ENCODE measurements around the gene PDRG1. TPM values are rescaled to one million over a fixed set of nuclear protein-coding genes. Genes with fewer than 3 reads are reported as not detected.
"Not testable (repeated sequence)": the region's sequence is repeated elsewhere in the genome, so short reads cannot be mapped to it uniquely, and the experiment has no call there.

The PDRG1 gene
- total RNA-seq, 1 donor from 2014 or later: 18.5 TPM

DNA sequence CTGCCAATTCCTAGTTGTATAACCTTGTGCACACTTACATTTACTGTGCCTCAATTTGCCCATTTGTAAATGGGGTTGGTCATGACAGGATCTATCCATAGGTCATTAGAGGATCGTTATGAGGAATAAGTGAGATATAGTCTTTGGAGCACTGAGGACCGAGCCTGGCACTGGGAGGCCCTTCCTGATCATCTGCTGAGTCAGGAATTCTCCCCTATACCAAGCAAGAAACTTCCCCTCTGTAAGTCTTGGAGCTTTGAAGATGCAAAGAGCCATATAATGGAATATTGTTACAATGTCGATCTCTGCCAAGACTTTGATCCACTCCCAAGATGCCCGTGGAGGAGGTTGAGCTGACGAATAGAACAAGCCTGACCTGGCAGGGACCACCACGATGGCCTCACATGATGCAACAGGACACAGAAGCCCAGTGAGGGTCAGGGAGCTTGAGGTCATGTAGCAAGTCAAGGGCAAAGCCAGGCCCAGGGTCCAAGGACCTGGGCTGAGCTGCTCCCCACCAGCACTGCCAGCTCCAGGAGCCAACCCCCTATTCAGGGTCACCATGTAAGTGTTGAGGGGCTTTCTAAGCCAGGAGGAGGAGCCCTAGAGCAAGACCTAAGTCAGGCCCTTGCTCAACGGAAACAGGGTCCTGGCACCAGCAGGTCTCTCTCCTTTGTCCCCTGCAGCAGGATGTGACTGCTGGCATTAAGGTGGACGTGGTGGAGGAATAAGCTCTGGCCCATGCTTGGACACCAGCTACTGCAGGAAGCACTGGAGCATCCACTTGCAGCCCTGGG is 16.7 kb downstream of the PDRG1 start:
- DNase-seq (ENCODE audit: low spot score): no peak
- no peak for ATAC-seq
- intact Hi-C loops (cut with DNase I): no loop called here

DNA sequence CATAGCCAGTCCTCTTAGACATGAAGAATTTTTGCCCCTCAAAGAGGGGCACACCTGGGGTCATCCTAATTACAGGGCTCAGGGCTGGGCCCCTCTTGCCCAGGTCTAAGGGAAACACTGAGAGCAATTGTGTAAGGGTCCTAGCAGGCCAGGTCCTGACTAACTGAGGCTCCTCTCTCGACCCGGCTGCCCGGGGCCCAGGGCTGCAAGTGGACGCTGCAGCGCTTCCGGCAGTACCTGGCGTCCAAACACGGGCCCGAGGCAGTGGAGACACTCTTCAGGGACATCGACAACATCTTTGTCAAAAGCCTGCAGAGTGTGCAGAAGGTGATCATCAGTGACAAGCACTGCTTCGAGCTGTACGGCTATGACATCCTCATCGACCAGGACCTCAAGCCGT is 17.4 kb downstream of the PDRG1 start:
- ATAC-seq (no peak), DNase-seq (ENCODE audit: low spot score) (no peak)
- intact Hi-C loops (cut with DNase I): no loop called here

GRCh38 chr20:31933698-31934097 is 18.1 kb downstream of the PDRG1 start:
- intact Hi-C loops (cut with DNase I): no loop called here
- ATAC-seq (no peak), DNase-seq (ENCODE audit: low spot score) (no peak)

GRCh38 chr20:31930779-31931178 is 21.1 kb downstream of the PDRG1 start:
- ATAC-seq (no peak), DNase-seq (ENCODE audit: low spot score) (no peak)
- intact Hi-C loops (cut with DNase I): no loop called here

DNA sequence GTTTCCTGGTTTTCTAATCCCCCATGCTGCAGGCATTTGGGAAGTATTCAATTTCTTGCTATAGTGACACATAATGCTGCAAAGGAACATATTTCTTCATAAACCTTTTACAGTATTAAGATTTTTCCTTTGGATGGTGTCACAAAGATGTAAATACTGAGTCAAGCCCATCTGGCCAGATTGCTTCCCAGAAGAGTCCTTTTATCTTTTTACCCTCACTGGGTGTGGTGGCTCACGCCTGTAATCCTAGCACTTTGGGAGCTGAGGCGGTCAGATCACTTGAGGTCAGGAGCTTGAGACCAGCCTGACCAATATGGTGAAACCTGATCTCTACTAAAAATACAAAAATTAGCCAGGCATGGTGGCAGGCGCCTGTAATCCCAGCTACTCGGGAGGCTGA is 22.2 kb downstream of the PDRG1 start:
- DNase-seq (ENCODE audit: low spot score); intact Hi-C loops (cut with DNase I); ATAC-seq: not testable (repeated sequence)

GRCh38 chr20:31927627-31928159 is 24.2 kb downstream of the PDRG1 start:
- intact Hi-C loops (cut with DNase I): no loop called here

DNA sequence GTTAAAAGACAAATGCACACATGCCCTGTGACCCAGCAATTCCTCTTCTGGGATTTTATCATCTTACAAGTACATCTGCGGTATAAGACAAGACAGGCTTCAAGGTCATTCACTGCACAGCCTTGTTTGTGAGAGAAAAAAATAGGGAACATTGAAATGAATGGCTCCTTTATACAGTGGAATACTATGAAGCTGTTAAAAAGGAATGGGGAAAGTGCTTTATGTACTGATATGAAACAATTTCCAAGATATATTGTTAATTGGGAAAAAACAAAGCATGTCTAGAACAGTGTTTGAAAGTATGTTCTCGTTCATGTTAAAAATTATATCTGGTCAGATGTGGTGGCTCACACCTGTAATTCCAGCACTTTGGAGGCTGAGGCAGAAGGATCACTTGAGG is 25.4 kb downstream of the PDRG1 start:
- ATAC-seq: no peak

More at GRCh38 chr20:31927627-31928159, 24.2 kb downstream of the PDRG1 start:
- DNase-seq (ENCODE audit: low spot score) (no peak), ATAC-seq (no peak)

DNA sequence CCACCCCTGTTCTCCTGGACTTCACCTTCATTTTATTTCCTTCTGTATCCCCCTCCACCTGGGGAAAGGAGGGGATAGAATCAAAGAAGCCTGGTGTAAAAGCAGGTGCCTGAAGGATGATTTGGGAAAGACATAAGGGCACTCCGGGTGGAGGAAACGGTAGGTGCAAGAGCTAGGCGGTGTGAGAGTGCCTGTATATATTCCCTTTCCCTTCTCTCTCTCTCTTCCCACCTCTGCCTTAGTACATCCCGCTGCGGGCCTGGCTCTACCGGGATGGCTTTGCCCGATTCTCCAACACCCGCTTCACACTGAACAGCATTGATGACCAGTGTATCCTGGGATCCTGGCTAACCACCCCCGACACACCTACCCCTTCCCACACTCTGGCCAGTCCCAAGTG is 26.2 kb downstream of the PDRG1 start:
- DNase-seq (ENCODE audit: low spot score) (no peak), ATAC-seq (no peak)
- intact Hi-C loops (cut with DNase I): no loop called here

More for the DNA sequence above, 25.4 kb downstream of the PDRG1 start:
- intact Hi-C loops (cut with DNase I): no loop called here
- DNase-seq (ENCODE audit: low spot score): no peak

DNA sequence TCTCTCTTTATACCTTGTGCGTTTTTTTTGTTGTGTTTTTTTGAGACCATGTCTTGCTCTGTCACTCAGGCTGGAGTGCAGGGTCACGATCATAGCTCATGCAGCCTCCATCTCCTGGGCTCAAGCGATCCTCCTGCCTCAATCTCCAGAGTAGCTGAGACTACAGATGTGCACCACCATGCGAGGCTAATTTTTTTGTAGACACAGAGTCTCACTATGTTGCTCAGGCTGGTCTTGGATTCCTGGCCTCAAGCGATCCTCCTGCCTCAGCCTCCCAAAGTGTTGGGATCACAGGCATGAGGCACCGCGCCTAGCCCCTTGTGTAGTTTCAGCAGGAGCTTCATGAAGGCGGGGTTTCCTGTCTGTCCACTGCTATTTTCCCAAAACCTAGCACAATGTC is 27.3 kb downstream of the PDRG1 start:
- DNase-seq (ENCODE audit: low spot score) (no peak), ATAC-seq (no peak)
- intact Hi-C loops (cut with DNase I): no loop called here

DNA sequence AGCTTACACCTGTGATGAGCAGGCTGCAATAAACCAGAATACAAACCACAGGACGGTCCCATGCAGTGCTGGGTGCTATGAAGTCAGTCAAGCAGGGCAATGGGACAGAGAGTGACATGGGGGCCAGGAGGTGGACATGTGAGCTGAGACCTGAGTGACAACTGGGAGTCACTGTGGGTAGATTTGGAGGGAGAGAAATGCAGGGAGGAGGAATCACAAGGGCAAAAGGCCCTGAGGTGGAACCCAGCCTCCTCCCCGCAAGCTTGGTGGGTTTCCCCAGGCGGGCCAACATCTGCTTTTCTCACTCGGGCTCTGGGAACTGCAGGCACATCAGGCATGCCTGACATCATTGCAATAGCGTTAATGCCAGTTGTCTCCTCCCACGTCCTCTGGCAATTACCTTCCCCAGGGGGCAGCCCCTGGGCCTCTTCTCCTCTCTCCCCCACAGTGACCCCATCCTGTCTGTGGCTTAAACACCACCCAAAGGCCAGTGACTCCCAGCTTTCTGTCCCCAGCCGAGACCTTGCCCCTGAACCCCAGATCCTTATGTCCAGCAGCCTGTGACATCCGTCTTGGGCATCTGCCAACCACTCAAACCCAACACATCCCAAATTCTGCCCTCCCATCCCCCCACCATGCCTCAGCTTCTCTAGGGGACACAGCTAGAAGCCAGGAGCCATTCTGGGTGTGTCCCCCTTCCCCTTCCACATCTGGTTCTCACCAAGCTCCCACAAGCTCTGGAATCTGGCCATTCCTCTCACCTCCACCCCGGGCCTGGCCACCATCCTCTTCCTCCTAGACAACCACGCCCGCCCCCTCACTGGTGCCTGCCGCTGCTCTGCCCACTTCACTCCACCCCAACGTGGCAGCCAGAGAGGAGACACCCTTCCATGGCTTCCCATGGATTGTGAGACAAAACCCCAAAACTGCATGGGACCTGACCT is 28.2 kb downstream of the PDRG1 start:
- intact Hi-C loops (cut with DNase I): no loop called here
- DNase-seq (ENCODE audit: low spot score): no peak

GRCh38 chr20:31922588-31922987 is 29.3 kb downstream of the PDRG1 start:
- ATAC-seq: no peak
- intact Hi-C loops (cut with DNase I): no loop called here
- no peak for DNase-seq (ENCODE audit: low spot score)

More for the DNA sequence above, 28.2 kb downstream of the PDRG1 start:
- no peak for ATAC-seq

- ATAC-seq (no peak), DNase-seq (ENCODE audit: low spot score) (peak; percentile 12)
- intact Hi-C loops (cut with DNase I): no loop called here
Measured at GRCh38 chr20:31922181-31922580, 29.7 kb downstream of the PDRG1 start.

GRCh38 chr20:31921480-31921879 is 30.4 kb downstream of the PDRG1 start:
- DNase-seq (ENCODE audit: low spot score); intact Hi-C loops (cut with DNase I); ATAC-seq: not testable (repeated sequence)

DNA sequence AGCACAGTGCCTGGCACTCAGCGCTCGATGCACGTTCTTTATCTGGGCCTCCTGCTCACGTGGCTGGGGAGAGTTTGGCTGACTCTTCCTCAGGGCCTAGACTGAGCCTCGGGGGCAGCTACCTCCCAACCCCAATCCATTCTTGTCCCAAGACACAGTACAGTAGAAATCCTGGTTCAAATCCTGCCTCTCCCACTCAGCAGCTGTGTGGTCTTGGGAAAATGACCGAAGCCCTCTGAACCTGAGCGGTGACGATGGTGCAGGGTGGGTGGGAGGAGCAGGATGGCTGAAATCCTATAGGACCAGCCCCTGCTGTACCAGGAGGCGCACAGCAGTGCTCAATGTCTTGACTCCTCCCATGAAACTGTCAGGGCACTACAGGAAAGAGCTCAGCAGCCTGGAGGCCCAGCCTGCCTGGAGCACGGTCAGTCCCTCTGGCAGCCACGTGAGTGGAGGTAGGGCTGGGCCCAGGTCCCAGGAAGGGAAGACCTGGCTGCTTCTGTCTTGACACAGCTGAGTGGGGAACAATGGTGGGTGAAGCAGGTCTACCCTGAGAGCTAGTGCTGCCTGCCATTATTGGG is 31.5 kb downstream of the PDRG1 start:
- no peak for ATAC-seq
- peak; percentile 38 for DNase-seq (ENCODE audit: low spot score)
- intact Hi-C loops (cut with DNase I): no loop called here

DNA sequence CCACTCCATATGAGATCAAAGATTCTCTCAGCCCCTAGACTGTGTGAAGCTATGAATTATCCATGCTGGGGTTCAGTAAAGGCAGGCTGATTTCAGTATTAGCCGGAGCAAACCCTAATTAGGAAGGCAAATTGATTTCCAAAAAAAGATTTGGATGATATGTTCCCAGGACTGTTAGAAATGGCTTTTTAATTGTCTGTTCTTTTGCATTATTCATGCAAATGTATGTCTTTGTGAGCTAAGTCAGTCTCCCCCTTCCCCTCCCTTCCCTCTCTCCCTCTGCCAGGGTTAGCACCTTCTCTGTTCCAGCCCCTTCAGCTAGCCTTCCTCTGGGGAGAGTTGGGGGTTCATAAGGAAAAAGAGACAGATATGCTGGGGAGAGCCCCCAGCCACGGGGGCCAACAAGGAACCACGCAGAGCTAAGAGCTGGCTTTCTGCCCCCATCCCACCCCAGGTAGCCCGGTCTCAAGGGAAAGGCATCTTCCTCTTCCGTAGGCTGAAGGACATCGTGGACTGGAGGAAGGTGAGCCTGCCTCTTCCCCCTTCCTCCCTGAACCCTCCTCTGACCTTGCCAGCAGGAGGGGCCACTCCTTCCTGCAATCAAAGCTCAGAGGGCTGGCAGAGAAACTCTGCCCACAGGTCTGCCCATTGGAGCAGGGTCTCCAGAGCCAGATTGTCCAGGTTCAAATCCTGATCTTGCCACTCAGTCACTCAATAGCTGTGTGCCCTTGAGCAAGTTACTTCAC is 32.3 kb downstream of the PDRG1 start:
- intact Hi-C loops (cut with DNase I): no loop called here
- ATAC-seq (no peak), DNase-seq (ENCODE audit: low spot score) (peak; percentile 43)

GRCh38 chr20:31918466-31919105 is 33.3 kb downstream of the PDRG1 start:
- intact Hi-C loops (cut with DNase I): no loop called here
- ATAC-seq (no peak), DNase-seq (ENCODE audit: low spot score) (peak; percentile 23)

DNA sequence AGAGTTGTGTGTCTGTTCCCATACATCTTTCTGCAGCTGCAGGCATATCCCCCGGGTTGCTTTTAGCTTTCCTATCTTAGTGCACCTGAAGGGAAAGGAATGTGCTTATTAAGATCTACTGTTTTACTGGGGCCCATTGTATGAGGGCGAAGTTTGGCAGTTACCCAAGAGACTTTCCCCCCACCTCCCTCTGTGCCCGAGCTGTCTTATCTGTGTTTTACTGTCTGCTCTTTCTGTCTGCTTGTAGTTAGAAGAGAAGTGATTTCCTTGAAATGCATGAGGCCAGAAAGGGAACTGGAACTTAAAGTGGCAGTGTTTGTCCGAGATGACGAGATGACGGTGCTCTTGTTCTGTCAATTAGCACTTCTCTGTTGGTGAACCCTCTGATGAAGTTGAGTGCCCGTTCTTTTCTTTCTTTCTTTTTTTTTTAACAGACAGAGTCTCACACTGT is 33.9 kb downstream of the PDRG1 start:
- DNase-seq (ENCODE audit: low spot score); intact Hi-C loops (cut with DNase I); ATAC-seq: not testable (repeated sequence)

DNA sequence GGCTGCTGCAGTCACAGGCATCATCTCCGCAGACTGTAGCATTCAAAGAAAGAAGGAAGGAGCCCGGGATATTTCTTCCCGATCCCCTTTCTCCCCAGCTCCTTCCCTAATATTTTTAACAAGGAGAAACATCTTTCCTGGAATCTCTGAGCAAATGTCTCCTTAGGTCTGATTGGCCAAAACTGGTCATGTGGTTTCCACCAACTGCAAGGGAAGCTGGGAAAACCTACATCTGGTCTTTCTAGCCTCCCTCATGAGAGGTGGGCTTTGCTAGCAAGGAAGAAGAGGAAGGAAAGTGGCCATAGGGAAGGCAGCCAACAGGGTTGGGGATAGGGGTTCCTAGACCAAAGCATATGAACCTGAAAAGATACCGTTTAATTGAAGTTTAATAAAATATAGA is 35.1 kb downstream of the PDRG1 start:
- intact Hi-C loops (cut with DNase I): no loop called here
- no peak for ATAC-seq
- DNase-seq (ENCODE audit: low spot score): no peak
